Neutrophil (primary cell): ENCODE results near the gene DTX1.

Experiments used
- H3K27ac ChIP-seq: fragments of 200-600 bp; sonication (generic); 2 replicates; pipeline ENCODE4 v1.5.1; 2016; ENCODE audit warnings: mild to moderate bottlenecking, moderate library complexity
- H3K27me3 ChIP-seq: fragments of 200-600 bp; sonication (generic); 2 replicates; pipeline ENCODE4 v1.6.0; 2016; ENCODE audit warnings: mild to moderate bottlenecking
- H3K36me3 ChIP-seq: fragments of 200-600 bp; sonication (generic); 2 replicates; pipeline ENCODE4 v1.5.1; 2017
- H3K4me1 ChIP-seq, 2 experiments: fragments of 200-600 bp in 1 of 2; sonication (generic) in 1 of 2; 1 replicate in 1 of 2; 2 replicates in 1 of 2; pipeline versions ENCODE4 v1.5.1 to v1.6.1; 2013 to 2016; ENCODE audit warnings: low read depth in 1 of 2, low read length in 1 of 2, mild to moderate bottlenecking in 1 of 2, moderate library complexity in 1 of 2; ENCODE audit not compliant: control insufficient read depth in 1 of 2, insufficient read depth in 1 of 2
- H3K4me3 ChIP-seq, 2 experiments: fragments of 200-600 bp in 1 of 2; sonication (generic) in 1 of 2; 1 replicate in 1 of 2; 2 replicates in 1 of 2; pipeline ENCODE4 v1.5.1; 2013 to 2016; ENCODE audit warnings: low read depth in 1 of 2, low read length in 1 of 2, mild to moderate bottlenecking in 1 of 2, moderate library complexity in 1 of 2
- H3K9me3 ChIP-seq: fragments of 200-600 bp; sonication (generic); 2 replicates; pipeline ENCODE4 v1.5.1; 2016
- CTCF ChIP-seq: fragments of 200-600 bp; sonication (generic); IDR thresholded peaks from 2 replicates; pipeline ENCODE4 v1.5.1; 2016; ENCODE audit warnings: antibody characterized with exemption

Gene DTX1

GRCh38 chr12:113099364-113099763 is 42.8 kb downstream of the DTX1 start:
- no peaks in the 10 kb centered on the region for H3K4me1 ChIP-seq
- H3K9me3 ChIP-seq: no peaks in the 10 kb centered on the region
- peaks cover 26% of the 10 kb centered on the region for H3K27me3 ChIP-seq
- no peaks in the 10 kb centered on the region for H3K36me3 ChIP-seq
- H3K27ac ChIP-seq: no peak overlapping the region
- H3K4me3 ChIP-seq: no peak overlapping the region
- no peak for TF ChIP-seq CTCF

GRCh38 chr12:113099764-113100163 is 43.2 kb downstream of the DTX1 start:
- no peaks in the 10 kb centered on the region for H3K9me3 ChIP-seq
- TF ChIP-seq CTCF: no peak
- no peaks in the 10 kb centered on the region for H3K36me3 ChIP-seq
- no peak overlapping the region for H3K4me3 ChIP-seq
- no peak overlapping the region for H3K27ac ChIP-seq
- H3K27me3 ChIP-seq: peaks cover 26% of the 10 kb centered on the region
- no peaks in the 10 kb centered on the region for H3K4me1 ChIP-seq

- H3K9me3 ChIP-seq: no peaks in the 10 kb centered on the region
- H3K27ac ChIP-seq: no peak overlapping the region
- H3K4me3 ChIP-seq: no peak overlapping the region
- H3K4me1 ChIP-seq: no peaks in the 10 kb centered on the region
- no peak for TF ChIP-seq CTCF
- no peaks in the 10 kb centered on the region for H3K36me3 ChIP-seq
- H3K27me3 ChIP-seq: peaks cover 41% of the 10 kb centered on the region
Observed at GRCh38 chr12:113101751-113102150, 45.2 kb downstream of the DTX1 start.

- Histone ChIP-seq H3K27me3 (peaks cover 41% of the 10 kb centered on the region), H3K27ac (no peak overlapping the region), H3K4me1 (no peaks in the 10 kb centered on the region), H3K4me3 (no peak overlapping the region), H3K36me3 (no peaks in the 10 kb centered on the region), H3K9me3 (no peaks in the 10 kb centered on the region)
- no peak for TF ChIP-seq CTCF
Observed at GRCh38 chr12:113102811-113103210, 46.3 kb downstream of the DTX1 start.

- H3K27me3 ChIP-seq: peaks cover 37% of the 10 kb centered on the region
- H3K9me3 ChIP-seq: no peaks in the 10 kb centered on the region
- no peak overlapping the region for H3K4me3 ChIP-seq
- no peak overlapping the region for H3K27ac ChIP-seq
- no peaks in the 10 kb centered on the region for H3K4me1 ChIP-seq
- no peak for TF ChIP-seq CTCF
- no peaks in the 10 kb centered on the region for H3K36me3 ChIP-seq
Observed at GRCh38 chr12:113103756-113104450, 47.4 kb downstream of the DTX1 start.
